ENCODE measurements around the gene POU3F2. TPM values are rescaled to one million over a fixed set of nuclear protein-coding genes. Genes with fewer than 3 reads are reported as not detected.

Gene POU3F2
- total and polyA plus RNA-seq, 2 experiments from 2014 or later = 0.13 TPM; not detected in 1

GRCh38 chr6:98835149-98836024 is 1.0 kb downstream of the POU3F2 start:
- no peaks in the 10 kb centered on the region for H3K9me2 ChIP-seq (replicated peaks; ENCODE audit: insufficient read depth)
- peak; percentile 27 for DNase-seq (ENCODE audit: low spot score)
- no peaks in the 10 kb centered on the region for H3K36me3 ChIP-seq (replicated peaks; ENCODE audit: insufficient read depth, low read depth)
- peaks cover 35% of the 10 kb centered on the region for H3K4me1 ChIP-seq (ENCODE audit: insufficient read depth)
- WGBS (ENCODE audit: low lambda C conversion rate, missing lambda C conversion rate) = 2% methylated on average over 63 of the region's 76 CpGs
- no peak overlapping the region for H2AFZ ChIP-seq
- no peak overlapping the region for H3K27ac ChIP-seq
- H3K4me2 ChIP-seq = peak overlapping the region; percentile 93
- no peaks in the 10 kb centered on the region for H3K79me2 ChIP-seq
- no peak for TF ChIP-seq CTCF (IDR thresholded peaks at IDR 0.05; ENCODE audit: poor library complexity)
- TF ChIP-seq EZH2 (IDR thresholded peaks at IDR 0.05; ENCODE audit: borderline replicate concordance) = peak; percentile 90
- peak; percentile 68 for TF ChIP-seq EZH2phosphoT487 (IDR thresholded peaks at IDR 0.05; ENCODE audit: low read depth, severe bottlenecking, unreplicated experiment)
- H3K27me3 ChIP-seq = peaks cover 88% of the 10 kb centered on the region
- H3K4me3 ChIP-seq = no peak overlapping the region
- no peaks in the 10 kb centered on the region for H3K9me3 ChIP-seq (ENCODE audit: low read depth)
- H4K20me1 ChIP-seq (ENCODE audit: insufficient read depth, poor library complexity, severe bottlenecking) = no peaks in the 10 kb centered on the region

- Histone ChIP-seq H3K4me3 (no peak overlapping the region), H3K9me3 (ENCODE audit: low read depth) (no peaks in the 10 kb centered on the region), H3K4me1 (ENCODE audit: insufficient read depth) (peaks cover 31% of the 10 kb centered on the region), H3K79me2 (no peaks in the 10 kb centered on the region), H3K36me3 (replicated peaks; ENCODE audit: insufficient read depth, low read depth) (no peaks in the 10 kb centered on the region), H3K27ac (no peak overlapping the region), H3K9me2 (replicated peaks; ENCODE audit: insufficient read depth) (no peaks in the 10 kb centered on the region), H4K20me1 (ENCODE audit: insufficient read depth, poor library complexity, severe bottlenecking) (no peaks in the 10 kb centered on the region), H3K4me2 (peak overlapping the region; percentile 93), H2AFZ (no peak overlapping the region), H3K27me3 (peaks cover 88% of the 10 kb centered on the region)
- no peak for DNase-seq (ENCODE audit: low spot score)
- TF ChIP-seq CTCF (IDR thresholded peaks at IDR 0.05; ENCODE audit: poor library complexity) = no peak
- TF ChIP-seq EZH2 (IDR thresholded peaks at IDR 0.05; ENCODE audit: borderline replicate concordance) = peak; percentile 21
- WGBS (ENCODE audit: low lambda C conversion rate, missing lambda C conversion rate) = 3% methylated on average over 20 of the region's 23 CpGs
Observed at GRCh38 chr6:98836025-98836961, 1.9 kb downstream of the POU3F2 start.

GRCh38 chr6:98836962-98837944 is 2.9 kb downstream of the POU3F2 start:
- H3K9me3 ChIP-seq (ENCODE audit: low read depth) = no peaks in the 10 kb centered on the region
- no peak overlapping the region for H3K4me3 ChIP-seq
- H2AFZ ChIP-seq = no peak overlapping the region
- no peaks in the 10 kb centered on the region for H3K9me2 ChIP-seq (replicated peaks; ENCODE audit: insufficient read depth)
- no peaks in the 10 kb centered on the region for H3K36me3 ChIP-seq (replicated peaks; ENCODE audit: insufficient read depth, low read depth)
- no peak overlapping the region for H3K27ac ChIP-seq
- no peak overlapping the region for H3K4me2 ChIP-seq
- H4K20me1 ChIP-seq (ENCODE audit: insufficient read depth, poor library complexity, severe bottlenecking) = no peaks in the 10 kb centered on the region
- H3K27me3 ChIP-seq = peaks cover 88% of the 10 kb centered on the region
- TF ChIP-seq CTCF (IDR thresholded peaks at IDR 0.05; ENCODE audit: poor library complexity) (no peak), EZH2phosphoT487 (IDR thresholded peaks at IDR 0.05; ENCODE audit: low read depth, severe bottlenecking, unreplicated experiment) (no peak), EZH2 (IDR thresholded peaks at IDR 0.05; ENCODE audit: borderline replicate concordance) (no peak)
- H3K79me2 ChIP-seq = no peaks in the 10 kb centered on the region
- 13% methylated on average over 9 of the region's 9 CpGs for WGBS (ENCODE audit: low lambda C conversion rate, missing lambda C conversion rate)
- peaks cover 21% of the 10 kb centered on the region for H3K4me1 ChIP-seq (ENCODE audit: insufficient read depth)
- no peak for DNase-seq (ENCODE audit: low spot score)

All from hepatocyte (in vitro differentiated cells).